Skeletal muscle tissue (tissue), 4 donors: Measurements from ENCODE around the gene ZMYND10. TPM values are rescaled to one million over a fixed set of nuclear protein-coding genes. Genes with fewer than 3 reads are reported as not detected.
A peak's percentile ranks its signal among the peaks of the same experiment; 100 is the strongest.

Experiments used
- H3K27ac ChIP-seq: one replicate; pipeline ENCODE4 v1.7.0; 2013; ENCODE audit warnings: mild to moderate bottlenecking, low read depth, low read length, inconsistent platforms
- H3K27me3 ChIP-seq, 3 donors: one replicate each; pipeline ENCODE4 v1.7.0; 2013; ENCODE audit warnings: low read length in 3 of 3; ENCODE audit not compliant: control insufficient read depth in 3 of 3, insufficient read depth in 3 of 3
- H3K36me3 ChIP-seq, 3 donors: one replicate each; pipeline ENCODE4 v1.7.0; 2013; ENCODE audit warnings: low read length in 3 of 3; ENCODE audit not compliant: control insufficient read depth in 3 of 3, insufficient read depth in 3 of 3
- H3K4me1 ChIP-seq, 3 donors: one replicate each; pipeline ENCODE4 v1.7.0; 2013; ENCODE audit warnings: low read length in 3 of 3, mild to moderate bottlenecking in 3 of 3; ENCODE audit not compliant: control insufficient read depth in 3 of 3, insufficient read depth in 3 of 3
- H3K4me3 ChIP-seq, 3 donors: one replicate each; pipeline ENCODE4 v1.7.0; 2013; ENCODE audit warnings: low read length in 3 of 3
- H3K9ac ChIP-seq, 3 donors: one replicate each; pipeline ENCODE4 v1.7.0; 2013; ENCODE audit warnings: low read length in 3 of 3, mild to moderate bottlenecking in 3 of 3, moderate library complexity in 2 of 3, low read depth in 1 of 3
- H3K9me3 ChIP-seq, 3 donors: one replicate each; pipeline ENCODE4 v1.7.0; 2013; ENCODE audit warnings: low read length in 3 of 3; ENCODE audit not compliant: control insufficient read depth in 3 of 3
- total RNA-seq: library from RNA; depleted of rRNA; stranded (reverse); fragments of >200 nt; gene quantifications from one replicate; pipeline ENCODE4 v1.2.3, GENCODE V29; 2014
- donor health status: Osteomylitis.

Gene ZMYND10
- 0.52 TPM for total RNA-seq

DNA sequence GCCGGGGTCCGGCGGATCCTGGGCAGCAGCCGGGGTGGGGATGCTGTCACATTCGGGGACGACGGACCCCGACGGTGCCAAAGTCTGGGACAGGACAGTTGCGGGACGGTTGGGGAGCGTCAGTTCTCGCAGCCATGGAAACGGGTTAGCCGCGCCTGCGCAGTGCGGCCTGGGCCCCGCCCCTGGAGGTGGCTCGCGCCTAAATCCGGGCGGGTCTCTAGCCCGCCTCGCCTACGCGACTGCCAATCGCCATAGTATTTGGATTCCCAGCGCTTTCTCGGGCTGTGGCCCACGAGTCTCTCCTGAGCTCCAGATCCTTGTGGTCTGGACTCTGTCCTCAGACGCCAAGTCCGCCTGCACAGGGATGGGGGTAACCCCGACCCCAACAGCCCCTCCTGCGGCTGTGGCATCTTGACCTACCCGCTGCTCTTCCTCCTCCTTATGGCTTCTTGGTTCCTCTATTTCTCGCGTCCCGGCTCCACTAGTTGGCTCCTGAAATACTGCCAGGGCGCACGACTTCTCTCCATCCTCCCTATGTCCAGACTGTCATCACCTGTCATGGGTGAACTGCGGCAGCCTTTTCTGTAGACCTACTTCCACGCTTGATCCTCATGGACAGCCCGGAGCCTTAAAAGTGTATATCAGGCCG is at the start of gene ZMYND10:
ZMYND10 (minus strand) TSS at position 147 of the 649 bp plus-strand sequence. CDS start 153 bp downstream, outside the sequence.
- Histone ChIP-seq H3K27me3 (peaks cover 0 to 20% (median 0%) of the 10 kb centered on the region in 3 donors), H3K9ac (peak within 1 kb of the TSS; percentile 33 to 54 (median 50)), H3K36me3 (peaks cover 20 to 21% (median 20%) of the 10 kb centered on the region in 3 donors), H3K4me1 (peaks cover 43 to 53% (median 44%) of the 10 kb centered on the region in 3 donors), H3K4me3 (peak within 1 kb of the TSS; percentile 29 to 54 (median 52)), H3K9me3 (no peaks in the 10 kb centered on the region), H3K27ac (no peak within 1 kb of the TSS)

DNA sequence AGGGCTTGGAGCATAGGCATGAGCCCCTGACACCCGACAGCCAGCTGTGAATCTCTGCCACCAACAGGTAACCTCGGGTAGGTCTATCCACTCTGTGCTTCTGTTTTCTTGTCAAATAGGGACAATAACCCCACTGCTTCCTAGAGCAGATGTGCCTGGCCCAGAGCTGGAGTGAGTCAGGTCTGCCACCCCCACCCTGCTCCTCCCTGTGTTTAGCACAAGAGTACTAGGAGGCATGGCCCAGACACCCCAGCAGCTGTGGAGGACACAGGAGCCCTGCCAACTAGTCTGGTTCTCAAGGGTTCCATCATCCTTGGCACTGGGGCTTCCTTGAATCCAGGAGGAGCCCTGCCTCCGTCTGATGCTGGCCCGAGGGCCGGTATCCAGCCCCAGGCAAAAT is 47.5 kb upstream of the ZMYND10 start:
- no peaks in the 10 kb centered on the region for H3K27me3 ChIP-seq
- peaks cover 30 to 35% (median 30%) of the 10 kb centered on the region in 3 donors for H3K4me1 ChIP-seq
- no peak overlapping the region for H3K27ac ChIP-seq
- H3K4me3 ChIP-seq = no peak overlapping the region
- H3K36me3 ChIP-seq = no peaks in the 10 kb centered on the region
- no peak overlapping the region for H3K9ac ChIP-seq
- no peaks in the 10 kb centered on the region for H3K9me3 ChIP-seq

DNA sequence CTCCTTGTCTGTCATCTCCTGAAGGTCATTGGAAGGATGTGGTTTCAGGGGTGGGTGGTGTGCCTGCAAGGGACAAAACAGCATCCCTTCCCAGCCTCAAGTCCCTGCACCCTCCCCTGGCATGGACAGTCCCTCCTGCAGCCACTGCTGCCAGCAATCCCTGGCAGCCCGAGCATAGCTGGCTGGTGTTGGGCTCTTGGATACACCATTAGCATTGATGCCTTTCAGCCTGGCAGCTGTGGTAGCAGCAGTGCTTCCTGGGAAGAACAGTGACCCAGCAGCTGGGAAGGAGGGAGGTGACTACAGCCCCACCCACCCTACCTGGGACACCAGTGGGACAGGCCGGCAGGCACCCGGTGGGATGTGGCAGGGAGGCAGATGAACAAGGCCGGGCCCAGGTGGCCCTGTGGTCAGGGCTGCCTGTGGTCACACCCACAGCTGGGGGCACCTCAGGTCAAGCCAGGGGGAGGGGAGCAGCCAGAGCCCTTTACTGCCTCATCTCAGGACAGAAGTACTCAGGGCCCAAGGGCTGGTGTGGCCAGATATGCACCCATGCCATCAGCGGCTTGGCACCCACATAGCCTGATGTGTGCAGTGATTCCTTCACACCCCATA is 46.7 kb upstream of the ZMYND10 start:
- Histone ChIP-seq H3K4me1 (peaks cover 30 to 35% (median 30%) of the 10 kb centered on the region in 3 donors), H3K9me3 (no peaks in the 10 kb centered on the region), H3K4me3 (no peak overlapping the region), H3K27ac (peak overlapping the region; percentile 13), H3K9ac (no peak overlapping the region), H3K36me3 (no peaks in the 10 kb centered on the region), H3K27me3 (no peaks in the 10 kb centered on the region)

DNA sequence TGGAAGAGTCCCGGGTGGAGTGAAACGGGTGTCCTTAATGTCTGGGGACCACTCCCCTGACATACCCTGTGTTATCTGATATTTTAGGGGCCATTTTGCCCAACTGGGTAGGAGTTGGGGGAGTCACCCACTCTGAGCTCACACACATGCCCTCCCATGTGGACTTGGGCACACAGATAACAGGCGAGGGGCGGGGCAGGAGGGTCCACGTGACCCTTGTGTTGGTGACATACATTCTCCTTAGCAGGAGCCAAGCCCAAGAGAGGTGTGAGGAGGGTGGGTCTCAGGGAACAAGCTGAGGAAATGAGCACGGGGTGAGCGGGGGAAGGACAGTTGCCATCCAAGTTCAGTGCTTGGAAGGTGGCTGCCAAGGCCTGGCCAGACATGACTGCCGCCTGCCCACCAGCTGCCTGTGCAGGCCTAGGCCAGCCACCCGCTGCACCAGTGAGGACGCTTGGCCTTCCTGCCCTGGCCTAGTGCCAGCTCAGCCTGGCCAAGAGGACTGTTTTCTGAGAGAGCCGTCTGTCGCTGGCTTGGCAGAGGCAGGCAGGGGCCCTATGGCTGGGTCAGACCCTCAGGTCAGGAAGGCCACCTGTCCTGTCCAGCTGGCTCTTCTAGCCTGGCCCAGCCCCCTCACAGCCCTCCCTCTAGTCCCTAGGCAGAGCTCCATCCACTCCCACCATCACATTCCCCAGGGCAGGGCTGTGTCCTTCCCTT is 45.1 kb upstream of the ZMYND10 start:
- Histone ChIP-seq H3K27me3 (no peaks in the 10 kb centered on the region), H3K4me1 (peaks cover 30 to 35% (median 30%) of the 10 kb centered on the region in 3 donors), H3K36me3 (no peaks in the 10 kb centered on the region), H3K9me3 (no peaks in the 10 kb centered on the region), H3K27ac (peak overlapping the region; percentile 55), H3K4me3 (peak overlapping the region in 1 of 3 donors; percentile 6), H3K9ac (peak overlapping the region in 2 of 3 donors; percentile 50 to 56)

DNA sequence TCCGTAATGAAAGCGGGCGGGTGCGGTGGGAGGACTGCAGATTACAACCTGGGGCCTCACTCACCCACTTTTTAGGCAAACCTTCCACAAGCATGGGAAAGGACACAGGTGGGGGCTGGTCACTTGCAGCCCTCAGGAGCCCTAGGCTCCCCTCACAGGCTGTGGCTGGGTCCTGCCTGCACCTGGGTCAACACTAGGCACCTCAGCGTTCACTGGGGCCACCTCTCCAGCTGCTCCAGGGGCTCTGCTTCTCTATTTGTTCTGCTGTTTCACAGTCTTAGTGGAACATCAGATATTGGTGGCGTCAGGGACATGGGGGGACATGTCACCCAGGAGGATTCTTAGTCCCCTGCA is 43.9 kb upstream of the ZMYND10 start:
- Histone ChIP-seq H3K4me3 (no peak overlapping the region), H3K27ac (no peak overlapping the region), H3K36me3 (no peaks in the 10 kb centered on the region), H3K27me3 (no peaks in the 10 kb centered on the region), H3K9me3 (no peaks in the 10 kb centered on the region), H3K9ac (no peak overlapping the region), H3K4me1 (peaks cover 30 to 35% (median 30%) of the 10 kb centered on the region in 3 donors)

DNA sequence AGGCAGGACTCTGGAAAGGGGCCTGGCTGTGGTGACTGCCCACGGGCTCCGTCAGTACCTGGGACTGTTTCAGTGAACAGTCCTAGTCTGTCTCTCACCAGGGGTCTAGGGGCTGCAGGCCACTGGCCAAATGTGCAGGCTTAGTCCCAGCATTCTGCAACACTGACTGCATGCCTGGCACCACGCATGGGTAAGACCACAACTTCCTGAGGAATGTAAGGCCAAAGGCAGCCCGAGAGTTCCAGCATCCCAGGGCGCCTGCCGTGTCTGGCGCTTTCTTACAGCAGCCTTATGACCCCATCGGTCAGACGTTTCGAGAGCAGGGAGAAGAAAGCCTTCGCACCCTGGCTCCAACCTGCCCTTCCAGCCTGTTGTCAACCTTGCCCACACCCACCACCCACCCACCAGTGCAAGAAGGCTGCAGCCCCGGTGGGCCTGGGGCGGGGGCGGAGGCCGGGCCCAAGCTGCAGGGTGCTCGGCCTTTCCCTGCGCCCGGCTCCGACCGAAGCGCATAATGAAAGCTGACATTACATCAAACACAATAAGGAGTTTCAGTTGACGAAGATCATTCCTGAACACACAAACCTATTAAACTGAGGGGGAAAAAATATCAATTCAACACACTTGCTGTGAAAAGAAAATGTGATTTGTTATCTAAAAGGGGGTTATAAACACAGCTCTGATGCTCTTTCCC is 43.3 kb upstream of the ZMYND10 start:
- peaks cover 30 to 35% (median 30%) of the 10 kb centered on the region in 3 donors for H3K4me1 ChIP-seq
- no peaks in the 10 kb centered on the region for H3K27me3 ChIP-seq
- H3K27ac ChIP-seq = no peak overlapping the region
- H3K9ac ChIP-seq = no peak overlapping the region
- H3K4me3 ChIP-seq = no peak overlapping the region
- no peaks in the 10 kb centered on the region for H3K9me3 ChIP-seq
- no peaks in the 10 kb centered on the region for H3K36me3 ChIP-seq

DNA sequence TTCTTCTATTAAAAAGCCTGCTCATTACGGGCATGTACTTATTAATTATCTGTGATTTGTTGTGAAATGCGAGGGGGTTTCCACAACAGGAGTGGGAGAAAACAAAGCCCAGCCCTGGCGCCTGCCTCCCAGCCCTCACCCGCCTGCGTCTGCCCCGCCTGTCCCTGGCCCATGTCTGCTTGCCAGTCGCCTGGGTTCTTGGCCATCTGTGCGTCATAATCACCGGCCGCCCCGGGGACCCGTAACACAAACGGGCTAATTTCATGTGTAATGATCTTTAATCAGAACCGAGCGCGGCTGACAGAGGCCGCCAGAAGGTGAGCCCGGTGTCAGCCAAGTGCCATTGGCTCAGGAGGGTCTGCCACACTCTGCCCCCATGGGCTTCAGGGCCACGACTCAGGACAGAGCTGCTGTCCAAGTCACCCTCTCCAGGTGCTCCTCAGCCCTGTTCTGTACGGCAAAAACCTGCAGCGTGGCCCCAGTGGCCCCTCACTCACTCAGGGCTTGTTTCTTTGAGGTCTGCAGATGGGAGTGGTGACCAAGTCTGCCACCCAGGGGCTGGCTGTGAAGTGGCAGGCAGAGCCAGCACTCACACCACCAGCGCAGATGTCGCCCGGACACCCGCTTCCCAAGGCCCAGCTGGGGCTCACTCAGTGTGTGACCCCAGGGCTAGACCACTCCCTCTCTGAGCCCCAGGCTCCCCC is 42.6 kb upstream of the ZMYND10 start:
- Histone ChIP-seq H3K4me1 (peaks cover 30 to 35% (median 30%) of the 10 kb centered on the region in 3 donors), H3K4me3 (no peak overlapping the region), H3K9me3 (no peaks in the 10 kb centered on the region), H3K27me3 (no peaks in the 10 kb centered on the region), H3K36me3 (no peaks in the 10 kb centered on the region), H3K9ac (no peak overlapping the region), H3K27ac (no peak overlapping the region)

DNA sequence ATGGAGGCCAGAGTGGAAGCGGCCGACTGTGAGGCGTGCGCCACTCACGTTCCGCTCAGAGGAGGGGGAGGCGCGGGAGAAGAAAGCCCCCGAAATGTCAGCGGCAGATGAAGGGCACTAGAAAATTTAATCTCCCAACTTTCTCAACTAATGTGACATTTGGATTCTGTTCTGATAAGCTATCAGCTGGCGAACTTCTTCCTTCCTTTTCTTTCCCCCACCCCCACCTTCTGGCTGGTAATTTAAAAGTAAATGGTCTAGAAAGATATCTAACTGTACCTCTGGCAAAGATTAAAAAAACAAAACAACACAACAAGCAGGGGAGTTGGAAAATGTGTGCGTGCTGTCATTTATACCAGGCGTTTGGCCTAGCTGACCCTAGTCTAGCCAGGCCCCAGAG is 40.2 kb upstream of the ZMYND10 start:
- Histone ChIP-seq H3K27me3 (no peaks in the 10 kb centered on the region), H3K9me3 (no peaks in the 10 kb centered on the region), H3K9ac (no peak overlapping the region), H3K27ac (no peak overlapping the region), H3K36me3 (no peaks in the 10 kb centered on the region), H3K4me3 (no peak overlapping the region), H3K4me1 (peaks cover 8 to 12% (median 9%) of the 10 kb centered on the region in 3 donors)

DNA sequence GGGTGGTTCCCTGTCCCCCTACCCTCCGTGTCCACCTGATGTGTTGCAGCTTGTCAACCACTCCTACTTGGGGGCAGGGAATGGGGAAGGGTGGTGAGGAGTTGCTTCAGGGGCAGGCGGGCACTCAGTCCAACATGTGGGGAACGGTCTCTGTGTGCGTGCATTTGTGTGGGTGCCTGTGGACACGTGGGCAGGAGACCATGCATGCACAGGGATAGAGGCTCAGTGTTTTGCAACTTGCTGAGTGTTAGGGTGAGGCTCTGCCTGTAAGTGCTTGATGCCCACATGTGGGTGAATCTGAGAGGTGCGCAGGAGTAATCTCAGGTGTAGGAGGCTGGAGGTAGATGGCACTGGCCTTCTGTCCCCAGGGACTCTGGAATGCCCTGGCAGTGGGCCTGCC is 38.2 kb upstream of the ZMYND10 start:
- Histone ChIP-seq H3K4me3 (no peak overlapping the region), H3K27ac (no peak overlapping the region), H3K9me3 (no peaks in the 10 kb centered on the region), H3K4me1 (peaks cover 0 to 3% (median 0%) of the 10 kb centered on the region in 3 donors), H3K36me3 (no peaks in the 10 kb centered on the region), H3K9ac (no peak overlapping the region), H3K27me3 (no peaks in the 10 kb centered on the region)
